IPS-15b (cell line): ENCODE measurements around the gene TRIM26.

Experiments
- H3K27me3 ChIP-seq: one replicate; pipeline ENCODE4 v1.6.1; 2013; ENCODE audit warnings: low read length; ENCODE audit not compliant: control insufficient read depth, insufficient read depth
- H3K36me3 ChIP-seq: one replicate; pipeline ENCODE4 v1.6.1; 2013; ENCODE audit warnings: low read length; ENCODE audit not compliant: control insufficient read depth, insufficient read depth
- H3K4me1 ChIP-seq: one replicate; pipeline ENCODE4 v1.6.1; 2013; ENCODE audit warnings: mild to moderate bottlenecking, low read length; ENCODE audit not compliant: control insufficient read depth, insufficient read depth
- H3K4me3 ChIP-seq: one replicate; pipeline ENCODE4 v1.5.1; 2013; ENCODE audit warnings: low read depth, low read length
- H3K9ac ChIP-seq: one replicate; pipeline ENCODE4 v1.6.1; 2013; ENCODE audit warnings: low read depth, mild to moderate bottlenecking, low read length
- H3K9me3 ChIP-seq: one replicate; pipeline ENCODE4 v1.6.1; 2013; ENCODE audit warnings: mild to moderate bottlenecking, low read length; ENCODE audit not compliant: control insufficient read depth, insufficient read depth

TRIM26 gene

DNA sequence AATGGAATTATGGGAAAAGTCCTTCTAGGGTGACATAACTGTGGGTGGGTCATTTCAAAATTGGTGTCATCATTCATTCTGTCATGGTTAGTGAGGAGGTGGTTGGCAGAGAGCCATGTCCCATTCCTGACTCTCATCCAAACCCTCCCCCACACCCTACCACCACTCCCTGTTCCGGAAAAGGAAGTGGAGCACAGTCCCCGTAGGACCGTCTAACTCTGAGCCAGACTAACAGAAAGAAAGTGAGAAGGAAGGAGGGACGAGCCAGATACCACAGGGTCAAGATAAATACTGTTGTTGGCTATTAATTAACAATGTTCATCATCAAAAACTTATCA lies 57.0 kb downstream of the TRIM26 start:
- Histone ChIP-seq H3K27me3 (peaks cover 10% of the 10 kb centered on the region), H3K36me3 (no peaks in the 10 kb centered on the region), H3K4me3 (no peak overlapping the region), H3K9ac (no peak overlapping the region), H3K4me1 (no peaks in the 10 kb centered on the region), H3K9me3 (no peaks in the 10 kb centered on the region)

DNA sequence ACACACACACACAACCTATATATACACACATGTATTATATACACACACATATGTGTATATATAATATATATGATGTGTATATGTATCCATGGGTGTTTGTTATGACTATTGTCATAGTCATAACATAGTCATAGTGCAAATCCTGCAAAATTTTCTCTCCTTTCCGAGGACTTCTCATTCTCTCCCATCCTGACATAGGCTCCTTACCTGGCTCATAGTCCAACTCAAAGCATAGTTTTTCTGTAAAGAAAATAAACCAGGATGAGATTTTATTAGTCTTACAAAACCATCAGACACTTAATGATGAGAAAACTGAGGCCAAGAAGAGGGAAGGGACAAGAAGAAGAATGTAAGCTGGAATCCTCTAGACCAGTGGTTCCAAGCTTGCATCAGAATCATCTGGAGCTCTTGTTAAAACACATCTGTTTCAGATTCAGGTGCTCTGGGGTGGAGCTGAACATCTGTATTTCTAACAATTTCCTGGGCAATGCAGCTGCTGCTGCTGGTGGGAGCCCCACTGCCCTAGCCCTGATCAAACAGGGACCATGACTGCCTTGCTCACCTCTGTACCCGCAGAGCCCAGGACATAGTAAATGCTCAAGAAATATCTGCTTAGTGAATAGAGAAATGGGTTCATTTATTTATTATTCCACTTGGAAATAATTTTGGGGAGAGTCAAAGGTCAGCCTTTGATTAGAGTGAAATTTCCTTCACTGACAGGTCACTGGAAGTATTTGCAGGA lies 57.5 kb downstream of the TRIM26 start:
- Histone ChIP-seq H3K4me3 (no peak overlapping the region), H3K9me3 (no peaks in the 10 kb centered on the region), H3K9ac (no peak overlapping the region), H3K4me1 (no peaks in the 10 kb centered on the region), H3K36me3 (no peaks in the 10 kb centered on the region), H3K27me3 (peaks cover 10% of the 10 kb centered on the region)

- no peaks in the 10 kb centered on the region for H3K9me3 ChIP-seq
- H3K9ac ChIP-seq: no peak overlapping the region
- H3K4me3 ChIP-seq: no peak overlapping the region
- H3K4me1 ChIP-seq: no peaks in the 10 kb centered on the region
- H3K27me3 ChIP-seq: peaks cover 13% of the 10 kb centered on the region
- no peaks in the 10 kb centered on the region for H3K36me3 ChIP-seq
Measured at GRCh38 chr6:30154709-30155519, 58.3 kb downstream of the TRIM26 start.

GRCh38 chr6:30154061-30154460 lies 59.1 kb downstream of the TRIM26 start:
- no peak overlapping the region for H3K9ac ChIP-seq

DNA sequence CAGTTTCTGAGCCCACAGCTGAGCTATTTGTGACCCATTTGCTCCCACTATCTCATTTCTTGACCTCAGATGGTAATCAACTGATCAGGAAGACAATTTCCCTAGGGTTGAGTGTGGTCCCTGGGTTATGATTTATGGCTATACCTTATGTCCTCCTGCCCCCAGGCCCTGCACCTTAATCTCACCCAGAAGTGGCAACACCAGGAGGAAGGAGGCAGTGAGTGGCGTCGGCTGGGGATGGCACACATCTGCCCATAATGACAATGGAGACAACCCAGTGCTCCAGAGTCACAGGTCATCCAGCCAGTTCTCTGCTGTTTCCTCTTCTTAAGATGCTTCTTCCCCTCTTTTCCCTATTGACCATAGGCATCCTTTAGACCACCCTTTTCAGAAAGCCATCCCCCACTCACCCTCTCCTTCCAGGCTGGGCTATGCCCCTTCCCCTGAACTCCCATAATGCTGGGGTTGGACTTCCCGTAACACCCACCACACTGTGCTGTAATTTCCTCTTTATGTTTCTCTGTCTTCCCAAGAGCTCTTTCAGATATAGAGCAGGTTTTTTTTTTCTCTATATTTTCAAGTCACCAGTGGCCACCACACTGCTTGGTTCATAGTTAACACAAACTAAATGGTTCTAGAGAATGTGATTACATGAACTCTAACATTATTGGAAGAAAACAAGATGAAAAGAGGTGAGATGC lies 60.1 kb downstream of the TRIM26 start:
- no peak overlapping the region for H3K9ac ChIP-seq
- no peaks in the 10 kb centered on the region for H3K36me3 ChIP-seq
- H3K27me3 ChIP-seq: peaks cover 3% of the 10 kb centered on the region
- H3K9me3 ChIP-seq: no peaks in the 10 kb centered on the region
- H3K4me3 ChIP-seq: no peak overlapping the region
- H3K4me1 ChIP-seq: no peaks in the 10 kb centered on the region

More at GRCh38 chr6:30154061-30154460, 59.1 kb downstream of the TRIM26 start:
- H3K36me3 ChIP-seq: no peaks in the 10 kb centered on the region
- no peaks in the 10 kb centered on the region for H3K9me3 ChIP-seq
- H3K4me3 ChIP-seq: no peak overlapping the region
- no peaks in the 10 kb centered on the region for H3K4me1 ChIP-seq
- H3K27me3 ChIP-seq: peaks cover 11% of the 10 kb centered on the region

DNA sequence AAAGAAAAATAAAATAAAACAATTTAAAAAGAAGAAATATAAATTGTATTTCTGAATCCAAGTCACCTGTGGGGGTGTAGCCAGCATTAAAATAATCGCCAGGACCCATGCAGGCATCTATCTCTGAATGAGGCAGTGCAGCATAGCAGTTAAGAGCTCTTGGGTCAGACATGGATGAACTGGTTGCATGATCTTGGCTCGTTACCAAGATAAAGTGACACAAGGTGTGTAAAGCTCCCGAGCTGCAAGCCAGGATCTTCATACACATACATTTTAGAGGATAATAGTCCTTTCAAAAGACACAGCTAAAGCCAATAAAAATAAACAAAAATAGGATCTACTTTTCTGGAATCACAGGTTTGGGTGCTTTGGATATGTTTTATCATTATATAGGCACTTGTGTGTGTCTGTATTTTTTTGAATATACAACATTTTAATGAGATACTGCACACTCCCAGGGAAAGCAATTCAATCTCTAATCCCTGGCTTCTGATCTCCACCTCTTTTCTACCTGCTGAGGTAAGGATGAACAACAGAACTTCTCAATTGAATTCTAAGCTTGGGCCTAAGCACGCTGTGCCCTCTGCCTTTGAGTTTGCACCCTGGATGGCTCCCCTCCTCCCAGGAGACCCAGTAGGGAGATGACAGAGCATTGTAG lies 61.1 kb downstream of the TRIM26 start:
- no peaks in the 10 kb centered on the region for H3K4me1 ChIP-seq
- H3K9me3 ChIP-seq: no peaks in the 10 kb centered on the region
- H3K4me3 ChIP-seq: no peak overlapping the region
- peaks cover 3% of the 10 kb centered on the region for H3K27me3 ChIP-seq
- H3K9ac ChIP-seq: no peak overlapping the region
- no peaks in the 10 kb centered on the region for H3K36me3 ChIP-seq

- Histone ChIP-seq H3K36me3 (no peaks in the 10 kb centered on the region), H3K4me1 (no peaks in the 10 kb centered on the region), H3K4me3 (no peak overlapping the region), H3K9me3 (no peaks in the 10 kb centered on the region), H3K27me3 (peaks cover 3% of the 10 kb centered on the region), H3K9ac (no peak overlapping the region)
Measured at GRCh38 chr6:30151580-30151979, 61.6 kb downstream of the TRIM26 start.

- no peak overlapping the region for H3K4me3 ChIP-seq
- H3K27me3 ChIP-seq: peaks cover 3% of the 10 kb centered on the region
- no peaks in the 10 kb centered on the region for H3K36me3 ChIP-seq
- H3K9me3 ChIP-seq: no peaks in the 10 kb centered on the region
- H3K9ac ChIP-seq: no peak overlapping the region
- H3K4me1 ChIP-seq: no peaks in the 10 kb centered on the region
Measured at GRCh38 chr6:30150671-30151395, 62.4 kb downstream of the TRIM26 start.

DNA sequence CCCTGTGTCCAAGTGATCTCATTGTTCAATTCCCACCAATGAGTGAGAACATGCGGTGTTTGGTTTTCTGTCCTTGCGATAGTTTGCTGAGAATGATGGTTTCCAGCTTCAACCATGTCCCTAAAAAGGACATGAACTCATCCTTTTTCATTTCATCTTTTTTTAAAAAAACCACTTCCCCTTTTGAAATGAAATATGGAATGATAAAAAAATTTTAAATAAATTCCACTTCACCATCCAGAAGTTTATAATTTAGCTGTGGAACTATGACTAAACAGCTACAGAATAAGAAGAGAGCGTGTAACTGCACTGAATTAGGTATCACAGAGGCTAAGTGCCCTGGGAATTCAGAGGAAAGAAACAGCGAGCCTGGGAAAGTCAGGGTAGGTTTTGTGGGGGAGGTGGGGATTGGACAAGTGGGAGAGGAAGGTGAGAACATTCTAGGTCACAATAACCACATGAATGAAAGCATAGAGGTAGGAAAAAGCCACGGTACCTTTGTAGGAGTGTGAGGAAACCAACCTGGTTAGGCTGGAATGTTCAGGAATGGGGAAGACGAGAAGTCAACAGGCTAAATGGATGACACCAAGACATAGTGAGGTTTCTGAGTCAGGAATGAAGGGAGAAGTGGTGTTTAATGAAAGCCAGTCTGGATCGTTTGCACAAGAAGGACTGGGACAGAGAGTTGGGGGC lies 63.2 kb downstream of the TRIM26 start:
- H3K36me3 ChIP-seq: no peaks in the 10 kb centered on the region
- H3K4me1 ChIP-seq: no peaks in the 10 kb centered on the region
- H3K9me3 ChIP-seq: no peaks in the 10 kb centered on the region

GRCh38 chr6:30149234-30149633 lies 64.0 kb downstream of the TRIM26 start:
- H3K4me1 ChIP-seq: no peaks in the 10 kb centered on the region
- H3K9me3 ChIP-seq: no peaks in the 10 kb centered on the region
- H3K9ac ChIP-seq: no peak overlapping the region
- H3K36me3 ChIP-seq: no peaks in the 10 kb centered on the region
- peaks cover 3% of the 10 kb centered on the region for H3K27me3 ChIP-seq
- no peak overlapping the region for H3K4me3 ChIP-seq

More for the DNA sequence above, 63.2 kb downstream of the TRIM26 start:
- H3K4me3 ChIP-seq: no peak overlapping the region
- H3K9ac ChIP-seq: no peak overlapping the region
- peaks cover 3% of the 10 kb centered on the region for H3K27me3 ChIP-seq
